Endodermal cell (in vitro differentiated cells): ENCODE data around the gene CAMK2B. TPM values are rescaled to one million over a fixed set of nuclear protein-coding genes. Genes with fewer than 3 reads are reported as not detected.

Experiments used
- DNase-seq: peaks from one replicate; pipeline ENCODE4 v3.0.0-alpha.2; 2017
- H3K27ac ChIP-seq: 2 replicates; pipeline ENCODE4 v1.5.1; 2013; ENCODE audit warnings: mild to moderate bottlenecking, low read depth, low read length, moderate library complexity
- H3K27me3 ChIP-seq: 2 replicates; pipeline ENCODE4 v1.6.1; 2013; ENCODE audit warnings: mild to moderate bottlenecking, low read length, moderate library complexity; ENCODE audit not compliant: insufficient read depth, control insufficient read depth, poor library complexity, severe bottlenecking
- H3K36me3 ChIP-seq: 2 replicates; pipeline ENCODE4 v1.7.0; 2013; ENCODE audit warnings: mild to moderate bottlenecking, low read length, moderate library complexity; ENCODE audit not compliant: control insufficient read depth, insufficient read depth
- H3K4me1 ChIP-seq: one replicate; pipeline ENCODE4 v1.7.0; 2013; ENCODE audit warnings: low read length; ENCODE audit not compliant: control insufficient read depth, insufficient read depth
- H3K4me3 ChIP-seq: 2 replicates; pipeline ENCODE4 v1.5.1; 2013; ENCODE audit warnings: mild to moderate bottlenecking, low read length, moderate library complexity
- H3K9ac ChIP-seq: 2 replicates; pipeline ENCODE4 v1.6.1; 2013; ENCODE audit warnings: mild to moderate bottlenecking, low read length, moderate library complexity; ENCODE audit not compliant: poor library complexity, severe bottlenecking; ENCODE audit errors: extremely low read depth
- H3K9me3 ChIP-seq: 2 replicates; pipeline ENCODE4 v1.6.1; 2013; ENCODE audit warnings: mild to moderate bottlenecking, low read length, moderate library complexity; ENCODE audit not compliant: control insufficient read depth
- H3K27ac Mint-ChIP-seq: 2 replicates; pipeline ENCODE4 v1.8.0; 2020; ENCODE audit warnings: mixed read lengths
- H3K27me3 Mint-ChIP-seq: 2 replicates; pipeline ENCODE4 v1.8.0; 2021; ENCODE audit warnings: mild to moderate bottlenecking, mixed read lengths; ENCODE audit not compliant: insufficient read depth
- H3K36me3 Mint-ChIP-seq: 2 replicates; pipeline ENCODE4 v1.8.0; 2020; ENCODE audit warnings: low read depth, mixed read lengths
- H3K4me1 Mint-ChIP-seq: 2 replicates; pipeline ENCODE4 v1.8.0; 2020; ENCODE audit warnings: mixed read lengths
- H3K4me3 Mint-ChIP-seq: 2 replicates; pipeline ENCODE4 v1.8.0; 2020; ENCODE audit warnings: mild to moderate bottlenecking, moderate library complexity, mixed read lengths
- H3K9me3 Mint-ChIP-seq: 2 replicates; pipeline ENCODE4 v1.8.0; 2020; ENCODE audit warnings: mild to moderate bottlenecking, mixed read lengths
- WGBS, 2 experiments: methylation state at CpG; one replicate each; pipeline versions ENCODE4 v1.1.5 to v1.1.7; 2013; ENCODE audit warnings: missing lambda C conversion rate in 2 of 2, mixed read lengths in 1 of 2; ENCODE audit not compliant: insufficient coverage in 1 of 2, insufficient read length in 1 of 2; 5-methylcytosine and 5-hydroxymethylcytosine counted together
- total RNA-seq, 2 donors: library from RNA; stranded (reverse); fragmentation: NEBNext Ultra II Directional in 1 of 2; extraction: Animal tissue kit (Norgen Biotek cat#: 25700) in 1 of 2; gene quantifications; 2 replicates in 1 of 2; 3 replicates in 1 of 2; pipeline ENCODE4 v1.2.1, GENCODE V29; 2021
- TF ChIP-seq, protein P1 (sequence below): fragments of 200-600 bp; sonication (generic); conservative IDR thresholded peaks from 2 replicates; pipeline ENCODE4 v1.5.0; 2021; ENCODE audit warnings: antibody characterized with exemption, mild to moderate bottlenecking

The CAMK2B gene
- total RNA-seq, 2 donors from 2014 or later: 0.26 TPM; not detected in 1

DNA sequence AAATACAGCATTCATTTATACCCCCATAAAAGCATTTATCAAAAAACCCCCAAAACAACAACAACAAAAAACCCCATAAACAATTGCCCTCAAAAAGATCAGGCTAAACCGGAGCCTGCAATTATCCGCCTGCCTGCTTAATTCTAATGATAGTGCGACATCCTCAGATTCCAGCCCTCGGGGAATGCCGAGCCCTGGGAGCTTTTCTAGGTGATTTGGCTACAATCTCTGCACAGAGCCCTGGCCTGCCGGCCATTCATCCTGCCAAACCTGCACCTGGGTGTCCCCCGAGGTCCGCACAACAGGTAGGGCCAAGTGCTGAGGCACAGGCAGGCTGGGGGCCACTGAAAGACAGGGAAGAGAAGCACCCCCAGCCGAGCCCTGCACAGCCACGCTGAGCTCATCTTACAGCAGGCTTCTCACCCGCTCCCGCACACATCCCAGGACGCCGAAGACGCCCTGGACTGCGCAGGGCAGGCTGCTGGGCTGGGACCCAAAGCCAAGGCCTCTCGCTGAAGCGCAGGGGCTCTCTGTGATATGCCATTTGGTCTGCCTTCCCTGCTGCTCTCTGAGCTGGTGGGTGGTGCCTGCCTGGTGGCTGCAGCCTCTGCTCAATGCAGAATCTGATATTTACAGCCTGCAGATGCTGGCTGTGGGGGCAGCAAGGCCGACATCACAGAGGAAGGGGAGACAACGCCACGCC, 57.5 kb downstream of the CAMK2B start:
- 86 to 96% methylated on average over 12 to 21 of the region's 21 CpGs for WGBS, 2 experiments
- Mint-ChIP-seq H3K4me3 (no peak overlapping the region), H3K27ac (no peak overlapping the region), H3K9me3 (no peaks in the 10 kb centered on the region), H3K4me1 (no peaks in the 10 kb centered on the region), H3K36me3 (no peaks in the 10 kb centered on the region), H3K27me3 (peaks cover 2% of the 10 kb centered on the region)
- Histone ChIP-seq H3K4me3 (no peak overlapping the region), H3K27me3 (no peaks in the 10 kb centered on the region), H3K27ac (no peak overlapping the region), H3K9ac (no peak overlapping the region), H3K36me3 (no peaks in the 10 kb centered on the region), H3K4me1 (no peaks in the 10 kb centered on the region), H3K9me3 (no peaks in the 10 kb centered on the region)
- no peak for DNase-seq
- TF ChIP-seq, protein P1, sequence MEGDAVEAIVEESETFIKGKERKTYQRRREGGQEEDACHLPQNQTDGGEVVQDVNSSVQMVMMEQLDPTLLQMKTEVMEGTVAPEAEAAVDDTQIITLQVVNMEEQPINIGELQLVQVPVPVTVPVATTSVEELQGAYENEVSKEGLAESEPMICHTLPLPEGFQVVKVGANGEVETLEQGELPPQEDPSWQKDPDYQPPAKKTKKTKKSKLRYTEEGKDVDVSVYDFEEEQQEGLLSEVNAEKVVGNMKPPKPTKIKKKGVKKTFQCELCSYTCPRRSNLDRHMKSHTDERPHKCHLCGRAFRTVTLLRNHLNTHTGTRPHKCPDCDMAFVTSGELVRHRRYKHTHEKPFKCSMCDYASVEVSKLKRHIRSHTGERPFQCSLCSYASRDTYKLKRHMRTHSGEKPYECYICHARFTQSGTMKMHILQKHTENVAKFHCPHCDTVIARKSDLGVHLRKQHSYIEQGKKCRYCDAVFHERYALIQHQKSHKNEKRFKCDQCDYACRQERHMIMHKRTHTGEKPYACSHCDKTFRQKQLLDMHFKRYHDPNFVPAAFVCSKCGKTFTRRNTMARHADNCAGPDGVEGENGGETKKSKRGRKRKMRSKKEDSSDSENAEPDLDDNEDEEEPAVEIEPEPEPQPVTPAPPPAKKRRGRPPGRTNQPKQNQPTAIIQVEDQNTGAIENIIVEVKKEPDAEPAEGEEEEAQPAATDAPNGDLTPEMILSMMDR: no peak

- no peaks in the 10 kb centered on the region for H3K9me3 Mint-ChIP-seq
- Histone ChIP-seq H3K27me3 (no peaks in the 10 kb centered on the region), H3K4me3 (no peak overlapping the region), H3K9me3 (no peaks in the 10 kb centered on the region), H3K27ac (no peak overlapping the region), H3K4me1 (no peaks in the 10 kb centered on the region), H3K9ac (no peak overlapping the region), H3K36me3 (no peaks in the 10 kb centered on the region)
- TF ChIP-seq, protein P1: no peak
- H3K36me3 Mint-ChIP-seq: no peaks in the 10 kb centered on the region
- H3K27me3 Mint-ChIP-seq: peaks cover 2% of the 10 kb centered on the region
- no peaks in the 10 kb centered on the region for H3K4me1 Mint-ChIP-seq
- DNase-seq: no peak
- H3K27ac Mint-ChIP-seq: no peak overlapping the region
- no peak overlapping the region for H3K4me3 Mint-ChIP-seq
- WGBS, 2 experiments: 94 to 100% methylated on average over 3 of the region's 3 CpGs
Measured at GRCh38 chr7:44267178-44267577, 58.2 kb downstream of the CAMK2B start.

GRCh38 chr7:44266526-44266925, 58.9 kb downstream of the CAMK2B start:
- no peaks in the 10 kb centered on the region for H3K36me3 Mint-ChIP-seq
- H3K4me3 Mint-ChIP-seq: no peak overlapping the region
- 93 to 100% methylated on average over 5 to 8 of the region's 8 CpGs for WGBS, 2 experiments
- Histone ChIP-seq H3K27me3 (no peaks in the 10 kb centered on the region), H3K9me3 (no peaks in the 10 kb centered on the region), H3K4me1 (no peaks in the 10 kb centered on the region), H3K36me3 (no peaks in the 10 kb centered on the region), H3K27ac (no peak overlapping the region), H3K9ac (no peak overlapping the region), H3K4me3 (no peak overlapping the region)
- H3K4me1 Mint-ChIP-seq: no peaks in the 10 kb centered on the region
- H3K27ac Mint-ChIP-seq: no peak overlapping the region
- no peak for DNase-seq
- TF ChIP-seq, protein P1: no peak
- H3K27me3 Mint-ChIP-seq: peaks cover 2% of the 10 kb centered on the region
- no peaks in the 10 kb centered on the region for H3K9me3 Mint-ChIP-seq
